22Rv1 (cell line): ENCODE data around the gene FBXW5.

ENCODE experiments used
- H3K27ac ChIP-seq: fragments of 450-650 bp; 2 replicates; pipeline ENCODE4 v1.5.1; 2017
- CTCF ChIP-seq: fragments of 450-650 bp; IDR thresholded peaks from 2 replicates; pipeline ENCODE4 v1.5.1; 2017; ENCODE audit warnings: mild to moderate bottlenecking
- ZFX ChIP-seq: fragments of 450-650 bp; IDR thresholded peaks from 2 replicates; pipeline ENCODE4 v1.6.1; 2017; ENCODE audit warnings: antibody characterized with exemption, borderline replicate concordance

Gene FBXW5

GRCh38 chr9:136955202-136955942 is 10.8 kb upstream of the FBXW5 start:
- H3K27ac ChIP-seq: no peak overlapping the region
- no peak for TF ChIP-seq ZFX
- TF ChIP-seq CTCF: no peak

GRCh38 chr9:136954270-136955083 is 9.9 kb upstream of the FBXW5 start:
- no peak overlapping the region for H3K27ac ChIP-seq
- TF ChIP-seq ZFX: no peak

DNA sequence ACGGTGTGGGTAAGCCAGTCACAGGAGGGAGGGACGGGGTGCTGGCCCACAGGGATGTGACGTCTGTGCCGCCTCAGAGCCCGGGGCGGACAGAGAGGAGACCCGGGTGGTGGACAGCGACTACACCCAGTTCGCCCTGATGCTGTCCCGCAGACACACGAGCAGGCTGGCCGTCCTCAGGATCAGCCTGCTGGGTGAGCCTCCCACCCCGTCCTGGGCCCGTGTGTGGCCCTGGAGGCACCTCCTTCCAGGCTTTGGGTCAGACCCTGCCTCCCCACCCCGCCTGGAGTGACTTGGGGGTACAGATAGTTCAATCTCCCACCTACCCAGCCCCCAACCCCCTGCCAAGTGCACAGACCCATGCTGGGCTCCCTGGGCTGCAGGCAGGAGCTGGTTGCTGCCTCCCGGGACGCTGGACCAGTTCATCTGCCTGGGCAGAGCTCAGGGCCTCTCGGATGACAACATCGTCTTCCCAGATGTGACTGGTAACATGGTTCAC is 9.3 kb upstream of the FBXW5 start:
- TF ChIP-seq ZFX (no peak), CTCF (no peak)
- H3K27ac ChIP-seq: no peak overlapping the region

DNA sequence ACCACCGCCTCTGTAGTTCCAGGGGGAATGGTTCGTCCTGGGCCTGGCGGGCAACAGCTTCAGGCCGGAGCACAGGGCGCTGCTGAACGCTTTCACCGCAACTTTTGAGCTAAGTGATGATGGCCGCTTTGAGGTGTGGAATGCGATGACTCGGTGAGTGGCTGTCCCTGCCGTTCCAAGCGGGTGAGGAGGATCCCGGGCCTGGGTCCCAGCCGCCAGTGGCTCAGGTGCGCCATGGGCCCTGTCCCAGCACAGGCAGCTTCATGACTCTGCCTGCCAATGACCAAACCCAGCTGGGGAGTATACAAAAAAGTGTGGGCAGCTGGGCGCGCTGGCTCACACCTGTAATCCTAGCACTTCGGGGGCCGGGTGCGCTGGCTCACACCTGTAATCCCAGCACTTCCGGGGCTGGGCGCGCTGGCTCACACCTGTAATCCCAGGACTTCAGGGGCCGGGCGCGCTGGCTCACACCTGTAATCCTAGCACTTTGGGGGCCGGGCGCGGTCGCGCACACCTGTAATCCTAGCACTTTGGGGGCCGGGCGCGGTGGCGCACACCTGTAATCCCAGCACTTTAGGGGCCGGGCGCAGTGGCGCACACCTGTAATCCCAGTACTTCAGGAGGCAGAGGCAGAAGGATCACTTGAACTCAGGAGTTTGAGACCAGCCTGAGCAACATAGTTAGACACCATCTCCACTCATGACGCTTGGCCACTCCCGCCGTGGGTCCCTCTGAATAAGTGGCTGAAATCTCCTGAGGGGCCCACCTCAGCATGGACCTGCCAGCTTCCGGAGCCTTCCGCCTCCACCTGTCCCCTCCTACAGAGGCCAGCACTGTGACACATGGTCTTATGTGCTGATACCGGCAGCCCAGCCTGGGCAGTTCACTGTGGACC is 8.6 kb upstream of the FBXW5 start:
- TF ChIP-seq ZFX: no peak
- TF ChIP-seq CTCF: no peak
- no peak overlapping the region for H3K27ac ChIP-seq

DNA sequence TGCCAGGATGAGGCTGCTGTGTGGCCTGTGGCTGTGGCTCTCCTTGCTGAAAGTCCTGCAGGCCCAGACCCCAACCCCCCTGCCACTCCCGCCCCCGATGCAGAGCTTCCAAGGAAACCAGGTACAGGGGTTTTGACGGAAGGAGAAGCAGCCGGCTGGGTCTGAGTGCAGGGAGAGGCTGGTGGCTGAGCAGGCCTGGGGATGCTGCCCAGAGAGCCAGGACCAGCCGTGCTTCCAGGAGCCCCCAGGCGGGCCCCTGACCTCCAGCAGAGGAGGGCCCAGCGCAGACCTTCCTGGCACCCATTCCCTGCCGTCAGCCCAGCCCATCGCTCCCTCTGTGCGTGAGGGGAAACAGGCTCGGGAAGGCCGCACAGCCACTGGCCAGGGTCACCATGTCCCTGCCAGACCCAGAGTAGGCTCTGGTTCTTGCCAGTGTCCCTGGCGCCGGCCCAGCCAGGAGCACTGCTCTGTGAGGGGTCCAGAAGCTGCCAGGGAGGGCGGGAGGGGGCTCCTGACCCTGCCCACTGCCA is 7.8 kb upstream of the FBXW5 start:
- no peak overlapping the region for H3K27ac ChIP-seq
- no peak for TF ChIP-seq CTCF
- no peak for TF ChIP-seq ZFX

GRCh38 chr9:136951541-136952320 is 7.2 kb upstream of the FBXW5 start, which contains the start of gene LCN12:
TSS of gene LCN12 (plus strand) at chr9:136952273. CDS start at chr9:136952328, 55 bp downstream.
- no peak for TF ChIP-seq CTCF
- TF ChIP-seq ZFX: no peak
- peak within 1 kb of the TSS; percentile 97 for H3K27ac ChIP-seq
